SK-N-SH (cell line): ENCODE data around the gene ADNP2. TPM values are rescaled to one million over a fixed set of nuclear protein-coding genes. Genes with fewer than 3 reads are reported as not detected.

Source experiments
- CTCF ChIA-PET: fragments of 300-600, 350-600 bp; formaldehyde crosslinking; extraction: SDS; loops from one replicate; lab custom pipeline; 2021; lab: Yijun Ruan, JAX
- POLR2A ChIA-PET: fragments of 350-600 bp; sonication (Branson Sonifier 250); formaldehyde crosslinking; extraction: SDS; loops from one replicate; lab custom pipeline; 2020; ENCODE audit warnings: antibody characterized with exemption, inconsistent platforms; lab: Yijun Ruan, JAX
- DNase-seq: peaks from one replicate; pipeline ENCODE4 v3.0.0; 2012
- H2AFZ ChIP-seq: fragments of 200-600 bp; sonication (generic); 2 replicates; pipeline ENCODE4 v1.8.1; 2016; ENCODE audit warnings: antibody characterized with exemption, mild to moderate bottlenecking, low read depth
- H3F3A ChIP-seq: fragments of 200-600 bp; sonication (generic); replicated peaks from 2 replicates; pipeline ENCODE3; 2016; ENCODE audit warnings: antibody characterized with exemption, mild to moderate bottlenecking; ENCODE audit not compliant: insufficient read depth
- H3K27ac ChIP-seq, 2 experiments: fragments of 200-500 bp in 1 of 2; fragments of 200-600 bp in 1 of 2; sonication (Bioruptor generic) in 1 of 2; sonication (generic), shearing (Covaris generic) in 1 of 2; 2 replicates each; pipeline versions ENCODE4 v1.5.1 to v1.6.1; 2014 to 2016; ENCODE audit warnings: low read depth in 2 of 2, inconsistent platforms in 1 of 2, low read length in 1 of 2, mild to moderate bottlenecking in 1 of 2, mixed read lengths in 1 of 2
- H3K27me3 ChIP-seq: fragments of 200-600 bp; sonication (generic), shearing (Covaris generic); 2 replicates; pipeline ENCODE4 v1.6.1; 2016; ENCODE audit warnings: mixed run types; ENCODE audit not compliant: insufficient read depth
- H3K36me3 ChIP-seq, 2 experiments: fragments of 200-500 bp in 1 of 2; fragments of 200-600 bp in 1 of 2; sonication (Bioruptor generic) in 1 of 2; sonication (generic) in 1 of 2; replicated peaks in 1 of 2; 2 replicates each; pipeline versions ENCODE3 to v1.5.1; 2014 to 2016; ENCODE audit warnings: low read length in 1 of 2, mild to moderate bottlenecking in 1 of 2; ENCODE audit not compliant: insufficient read depth in 2 of 2, control insufficient read depth in 1 of 2
- H3K4me1 ChIP-seq, 2 experiments: fragments of 200-500 bp in 1 of 2; fragments of 200-600 bp in 1 of 2; sonication (Bioruptor generic) in 1 of 2; sonication (generic), shearing (Covaris generic) in 1 of 2; 2 replicates each; pipeline versions ENCODE4 v1.5.1 to v1.6.1; 2014 to 2016; ENCODE audit warnings: low read depth in 1 of 2, low read length in 1 of 2, mixed run types in 1 of 2; ENCODE audit not compliant: insufficient read depth in 2 of 2, control insufficient read depth in 1 of 2
- H3K4me2 ChIP-seq: fragments of 200-600 bp; sonication (generic), shearing (Covaris generic); 2 replicates; pipeline ENCODE4 v1.6.1; 2017; ENCODE audit warnings: mixed run types
- H3K4me3 ChIP-seq, 2 experiments: fragments of 200-500 bp in 1 of 2; fragments of 200-600 bp in 1 of 2; sonication (Bioruptor generic) in 1 of 2; sonication (generic), shearing (Covaris generic) in 1 of 2; 2 replicates each; pipeline versions ENCODE4 v1.5.1 to v1.8.1; 2014 to 2016; ENCODE audit warnings: low read depth in 2 of 2, inconsistent platforms in 1 of 2, low read length in 1 of 2, mild to moderate bottlenecking in 1 of 2, mixed read lengths in 1 of 2, moderate library complexity in 1 of 2
- H3K79me2 ChIP-seq: fragments of 200-600 bp; sonication (generic); 2 replicates; pipeline ENCODE4 v1.8.1; 2017; ENCODE audit warnings: mild to moderate bottlenecking; ENCODE audit not compliant: insufficient read depth
- H3K9ac ChIP-seq: fragments of 200-600 bp; sonication (generic); 2 replicates; pipeline ENCODE4 v1.6.1; 2017; ENCODE audit warnings: mixed run types
- H3K9me2 ChIP-seq: fragments of 200-600 bp; sonication (generic); 2 replicates; pipeline ENCODE4 v1.6.1; 2017; ENCODE audit warnings: mixed run types
- H3K9me3 ChIP-seq: fragments of 200-600 bp; sonication (generic); 2 replicates; pipeline ENCODE4 v1.6.1; 2017; ENCODE audit warnings: mixed run types, mild to moderate bottlenecking, moderate library complexity
- H4K20me1 ChIP-seq: fragments of 200-600 bp; sonication (generic); 2 replicates; pipeline ENCODE4 v1.6.1; 2017; ENCODE audit warnings: mild to moderate bottlenecking, mixed run types; ENCODE audit not compliant: insufficient read depth
- ELF1 ChIP-seq: IDR thresholded peaks from 2 replicates; pipeline ENCODE4 v1.4.0; 2012
- EP300 ChIP-seq, 2 experiments: IDR thresholded peaks; 2 replicates each; pipeline versions ENCODE4 v1.4.0 to v1.6.1; 2012; ENCODE audit warnings: borderline replicate concordance in 1 of 2, low read depth in 1 of 2, low read length in 1 of 2
- FOSL2 ChIP-seq: IDR thresholded peaks from 2 replicates; pipeline ENCODE4 v1.4.0; 2012; ENCODE audit warnings: low read depth, mild to moderate bottlenecking, moderate library complexity, borderline replicate concordance
- FOXJ3 ChIP-seq: sonication (generic); formaldehyde crosslinking; IDR thresholded peaks from 2 replicates; pipeline ENCODE4 v1.5.1; 2020; ENCODE audit warnings: mild to moderate bottlenecking, missing genetic modification reagents
- GABPA ChIP-seq: IDR thresholded peaks from 2 replicates; pipeline ENCODE4 v1.4.0; 2012; ENCODE audit warnings: low read depth, mild to moderate bottlenecking
- GATA2 ChIP-seq: sonication (generic); formaldehyde crosslinking; IDR thresholded peaks from 2 replicates; pipeline ENCODE4 v1.5.0; 2020; ENCODE audit warnings: mild to moderate bottlenecking, missing genetic modification reagents
- MXI1 ChIP-seq: IDR thresholded peaks from 2 replicates; pipeline ENCODE4 v1.6.1; 2012; ENCODE audit warnings: mild to moderate bottlenecking, low read depth, low read length, improper control_type of control experiment
- NRF1 ChIP-seq: IDR thresholded peaks from 2 replicates; pipeline ENCODE4 v1.6.1; 2012; ENCODE audit warnings: low read depth, mild to moderate bottlenecking, low read length
- POLR2AphosphoS5 ChIP-seq: IDR thresholded peaks from 2 replicates; pipeline ENCODE4 v1.6.1; 2012; ENCODE audit warnings: low read depth, low read length
- RAD21 ChIP-seq: IDR thresholded peaks from 2 replicates; pipeline ENCODE4 v1.6.1; 2012; ENCODE audit warnings: mild to moderate bottlenecking, low read length
- RCOR1 ChIP-seq: fragments of 150-350 bp; IDR thresholded peaks from 2 replicates; pipeline ENCODE4 v1.6.1; 2017; ENCODE audit warnings: antibody characterized with exemption, low read length
- RXRA ChIP-seq: IDR thresholded peaks from 2 replicates; pipeline ENCODE4 v1.4.0; 2012; ENCODE audit warnings: low read depth, mild to moderate bottlenecking, borderline replicate concordance
- TAF1 ChIP-seq: IDR thresholded peaks from 2 replicates; pipeline ENCODE4 v1.6.1; 2012; ENCODE audit warnings: low read depth, mild to moderate bottlenecking, low read length, moderate library complexity, borderline replicate concordance
- TEAD4 ChIP-seq: IDR thresholded peaks from 2 replicates; pipeline ENCODE4 v1.4.0; 2012; ENCODE audit warnings: mild to moderate bottlenecking, borderline replicate concordance; ENCODE audit not compliant: insufficient read depth
- WGBS: methylation state at CpG from one replicate; pipeline ENCODE4 v1.1.6; 2017; ENCODE audit warnings: low lambda C conversion rate; 5-methylcytosine and 5-hydroxymethylcytosine counted together
- polyA plus RNA-seq, 3 experiments: library from polyadenylated mRNA; depleted of rRNA; stranded (reverse); fragments of >200 nt; gene quantifications; 2 replicates each; pipeline ENCODE4 v1.2.3, GENCODE V29; 2012
- TF ChIP-seq, protein P1 (sequence below): IDR thresholded peaks from 2 replicates; pipeline ENCODE4 v1.6.1; 2012; ENCODE audit warnings: mild to moderate bottlenecking, low read depth, low read length, moderate library complexity
- TF ChIP-seq, protein P2 (sequence below): fragments of 150-350 bp; IDR thresholded peaks from 2 replicates; pipeline ENCODE4 v1.6.1; 2016; ENCODE audit warnings: mild to moderate bottlenecking, low read depth, low read length
- TF ChIP-seq, protein P3 (sequence below): fragments of 150-350 bp; IDR thresholded peaks from 2 replicates; pipeline ENCODE4 v1.6.1; 2017; ENCODE audit warnings: antibody characterized with exemption, low read length, low read depth, borderline replicate concordance
- TF ChIP-seq, protein P4 (sequence below): IDR thresholded peaks from 2 replicates; pipeline ENCODE4 v1.4.0; 2012; ENCODE audit warnings: low read depth, borderline replicate concordance

Gene ADNP2
- polyA plus RNA-seq, 1 of the 3 experiments (the other 2 are of a cell fraction): 4.3 TPM

DNA sequence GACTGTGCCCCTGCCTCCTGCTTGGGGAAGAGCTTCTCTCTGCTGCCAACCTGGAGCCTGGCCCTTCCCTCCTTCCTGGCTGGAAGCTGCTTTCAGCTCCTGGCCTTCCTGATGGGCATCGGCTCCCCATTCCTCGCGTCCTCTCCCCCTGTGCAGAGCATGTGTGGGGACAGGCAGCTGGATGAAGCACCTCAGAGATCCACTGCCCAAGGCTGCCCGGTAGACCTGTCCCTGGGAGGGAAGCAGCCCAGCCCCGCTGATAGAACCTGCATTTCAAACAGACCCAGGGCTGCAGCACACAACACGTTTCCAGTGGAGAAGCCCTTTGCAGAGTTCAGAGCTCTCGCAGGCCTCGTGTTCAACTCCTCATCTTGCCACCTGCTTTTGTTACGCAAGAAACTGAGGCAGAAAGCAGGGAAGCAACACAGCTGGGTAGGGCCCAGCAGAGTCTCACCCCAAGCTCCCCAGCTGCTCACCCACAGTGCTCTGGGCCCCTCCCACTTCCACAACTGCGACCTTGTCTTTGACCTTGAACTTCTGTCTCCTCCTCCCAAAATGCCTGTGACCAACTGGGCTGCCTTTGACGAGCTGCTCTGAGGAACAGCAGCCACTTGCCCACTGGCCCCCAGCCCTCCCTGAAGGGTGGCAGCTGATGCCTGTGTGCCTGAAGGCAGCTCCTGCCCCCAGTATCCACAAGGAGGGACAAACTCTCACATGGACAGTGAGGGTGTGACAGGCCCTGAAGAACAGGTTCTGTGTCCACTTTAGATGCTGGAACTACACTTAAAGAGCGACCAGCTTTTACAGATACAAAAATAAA is 72.8 kb downstream of the ADNP2 start:
- POLR2A ChIA-PET: no interaction called here
- Histone ChIP-seq H3K9ac (no peak overlapping the region), H2AFZ (no peak overlapping the region), H3K27me3 (no peaks in the 10 kb centered on the region), H3K4me2 (no peak overlapping the region), H3K9me3 (no peaks in the 10 kb centered on the region), H3F3A (no peaks in the 10 kb centered on the region), H4K20me1 (no peaks in the 10 kb centered on the region), H3K9me2 (no peaks in the 10 kb centered on the region), H3K4me3 (no peak overlapping the region), H3K79me2 (no peaks in the 10 kb centered on the region), H3K4me1 (no peaks in the 10 kb centered on the region; a peak in 1 of 4 replicates), H3K36me3 (no peaks in the 10 kb centered on the region), H3K27ac (no peak overlapping the region)
- whole genome bisulfite sequencing: 80% methylated on average over 9 of the region's 12 CpGs
- CTCF ChIA-PET: interaction anchor here (0.9 to 2.4 kb wide), 7 partner anchors 9 to 75 kb away, joined by 3 to 13 read pairs (median 4); no protein-coding TSS in a partner anchor
- TF ChIP-seq FOXJ3 (no peak), GABPA (no peak), RCOR1 (no peak), RXRA (no peak), GATA2 (CRISPR knock-in tag) (no peak), NRF1 (no peak), POLR2AphosphoS5 (no peak), FOSL2 (no peak), TAF1 (no peak), RAD21 (no peak), EP300 (IDR thresholded peaks at IDR 0.05; ENCODE audit: borderline replicate concordance in 1 of 2, low read depth in 1 of 2, low read length in 1 of 2) (no peak), TEAD4 (no peak), ELF1 (no peak), MXI1 (no peak)
- TF ChIP-seq, protein P1, sequence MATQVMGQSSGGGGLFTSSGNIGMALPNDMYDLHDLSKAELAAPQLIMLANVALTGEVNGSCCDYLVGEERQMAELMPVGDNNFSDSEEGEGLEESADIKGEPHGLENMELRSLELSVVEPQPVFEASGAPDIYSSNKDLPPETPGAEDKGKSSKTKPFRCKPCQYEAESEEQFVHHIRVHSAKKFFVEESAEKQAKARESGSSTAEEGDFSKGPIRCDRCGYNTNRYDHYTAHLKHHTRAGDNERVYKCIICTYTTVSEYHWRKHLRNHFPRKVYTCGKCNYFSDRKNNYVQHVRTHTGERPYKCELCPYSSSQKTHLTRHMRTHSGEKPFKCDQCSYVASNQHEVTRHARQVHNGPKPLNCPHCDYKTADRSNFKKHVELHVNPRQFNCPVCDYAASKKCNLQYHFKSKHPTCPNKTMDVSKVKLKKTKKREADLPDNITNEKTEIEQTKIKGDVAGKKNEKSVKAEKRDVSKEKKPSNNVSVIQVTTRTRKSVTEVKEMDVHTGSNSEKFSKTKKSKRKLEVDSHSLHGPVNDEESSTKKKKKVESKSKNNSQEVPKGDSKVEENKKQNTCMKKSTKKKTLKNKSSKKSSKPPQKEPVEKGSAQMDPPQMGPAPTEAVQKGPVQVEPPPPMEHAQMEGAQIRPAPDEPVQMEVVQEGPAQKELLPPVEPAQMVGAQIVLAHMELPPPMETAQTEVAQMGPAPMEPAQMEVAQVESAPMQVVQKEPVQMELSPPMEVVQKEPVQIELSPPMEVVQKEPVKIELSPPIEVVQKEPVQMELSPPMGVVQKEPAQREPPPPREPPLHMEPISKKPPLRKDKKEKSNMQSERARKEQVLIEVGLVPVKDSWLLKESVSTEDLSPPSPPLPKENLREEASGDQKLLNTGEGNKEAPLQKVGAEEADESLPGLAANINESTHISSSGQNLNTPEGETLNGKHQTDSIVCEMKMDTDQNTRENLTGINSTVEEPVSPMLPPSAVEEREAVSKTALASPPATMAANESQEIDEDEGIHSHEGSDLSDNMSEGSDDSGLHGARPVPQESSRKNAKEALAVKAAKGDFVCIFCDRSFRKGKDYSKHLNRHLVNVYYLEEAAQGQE: no peak
- TF ChIP-seq, protein P2, sequence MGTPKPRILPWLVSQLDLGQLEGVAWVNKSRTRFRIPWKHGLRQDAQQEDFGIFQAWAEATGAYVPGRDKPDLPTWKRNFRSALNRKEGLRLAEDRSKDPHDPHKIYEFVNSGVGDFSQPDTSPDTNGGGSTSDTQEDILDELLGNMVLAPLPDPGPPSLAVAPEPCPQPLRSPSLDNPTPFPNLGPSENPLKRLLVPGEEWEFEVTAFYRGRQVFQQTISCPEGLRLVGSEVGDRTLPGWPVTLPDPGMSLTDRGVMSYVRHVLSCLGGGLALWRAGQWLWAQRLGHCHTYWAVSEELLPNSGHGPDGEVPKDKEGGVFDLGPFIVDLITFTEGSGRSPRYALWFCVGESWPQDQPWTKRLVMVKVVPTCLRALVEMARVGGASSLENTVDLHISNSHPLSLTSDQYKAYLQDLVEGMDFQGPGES: no peak
- TF ChIP-seq, protein P3, sequence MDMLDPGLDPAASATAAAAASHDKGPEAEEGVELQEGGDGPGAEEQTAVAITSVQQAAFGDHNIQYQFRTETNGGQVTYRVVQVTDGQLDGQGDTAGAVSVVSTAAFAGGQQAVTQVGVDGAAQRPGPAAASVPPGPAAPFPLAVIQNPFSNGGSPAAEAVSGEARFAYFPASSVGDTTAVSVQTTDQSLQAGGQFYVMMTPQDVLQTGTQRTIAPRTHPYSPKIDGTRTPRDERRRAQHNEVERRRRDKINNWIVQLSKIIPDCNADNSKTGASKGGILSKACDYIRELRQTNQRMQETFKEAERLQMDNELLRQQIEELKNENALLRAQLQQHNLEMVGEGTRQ: no peak
- TF ChIP-seq, protein P4, sequence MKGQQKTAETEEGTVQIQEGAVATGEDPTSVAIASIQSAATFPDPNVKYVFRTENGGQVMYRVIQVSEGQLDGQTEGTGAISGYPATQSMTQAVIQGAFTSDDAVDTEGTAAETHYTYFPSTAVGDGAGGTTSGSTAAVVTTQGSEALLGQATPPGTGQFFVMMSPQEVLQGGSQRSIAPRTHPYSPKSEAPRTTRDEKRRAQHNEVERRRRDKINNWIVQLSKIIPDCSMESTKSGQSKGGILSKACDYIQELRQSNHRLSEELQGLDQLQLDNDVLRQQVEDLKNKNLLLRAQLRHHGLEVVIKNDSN: no peak
- no peak for DNase-seq
